BJ (cell line): ENCODE measurements around the gene TSC22D2. TPM values are rescaled to one million over a fixed set of nuclear protein-coding genes. Genes with fewer than 3 reads are reported as not detected.
"Not testable (repeated sequence)": the region's sequence is repeated elsewhere in the genome, so short reads cannot be mapped to it uniquely, and the experiment has no call there.

Experiments
- CTCF ChIA-PET: fragments of 350-600 bp; formaldehyde crosslinking; extraction: SDS; loops from one replicate; lab custom pipeline; 2021; ENCODE audit warnings: antibody characterized with exemption, inconsistent platforms; lab: Yijun Ruan, JAX
- POLR2A ChIA-PET: fragments of 300-600 bp; sonication (Branson Sonifier 250); formaldehyde crosslinking; extraction: SDS; loops from one replicate; lab custom pipeline; 2021; ENCODE audit warnings: antibody characterized with exemption; lab: Charles Lee
- DNase-seq: peaks from one replicate; pipeline ENCODE4 v3.0.0-alpha.2; 2011; ENCODE audit warnings: low read depth
- H3K27me3 ChIP-seq: 2 replicates; pipeline ENCODE4 v1.6.0; 2011; ENCODE audit warnings: low read length; ENCODE audit not compliant: control insufficient read depth, insufficient read depth
- H3K36me3 ChIP-seq: 2 replicates; pipeline ENCODE4 v1.5.1; 2011; ENCODE audit warnings: low read length; ENCODE audit not compliant: control insufficient read depth, insufficient read depth
- H3K4me3 ChIP-seq: 2 replicates; pipeline ENCODE4 v1.5.1; 2011; ENCODE audit warnings: low read depth, mild to moderate bottlenecking, control low read depth, low read length
- polyA plus RNA-seq: library from polyadenylated mRNA; depleted of rRNA; stranded (reverse); fragments of >200 nt; gene quantifications from 2 replicates; pipeline ENCODE4 v1.2.3, GENCODE V29; 2011
- TF ChIP-seq, protein P1 (sequence below): IDR thresholded peaks from 2 replicates; pipeline ENCODE4 v1.5.1; 2011; ENCODE audit warnings: low read depth, mild to moderate bottlenecking, control low read depth, inconsistent platforms, low read length, moderate library complexity; ENCODE audit not compliant: insufficient read depth

The TSC22D2 gene
- polyA plus RNA-seq, 1 experiment: 8.4 TPM

DNA sequence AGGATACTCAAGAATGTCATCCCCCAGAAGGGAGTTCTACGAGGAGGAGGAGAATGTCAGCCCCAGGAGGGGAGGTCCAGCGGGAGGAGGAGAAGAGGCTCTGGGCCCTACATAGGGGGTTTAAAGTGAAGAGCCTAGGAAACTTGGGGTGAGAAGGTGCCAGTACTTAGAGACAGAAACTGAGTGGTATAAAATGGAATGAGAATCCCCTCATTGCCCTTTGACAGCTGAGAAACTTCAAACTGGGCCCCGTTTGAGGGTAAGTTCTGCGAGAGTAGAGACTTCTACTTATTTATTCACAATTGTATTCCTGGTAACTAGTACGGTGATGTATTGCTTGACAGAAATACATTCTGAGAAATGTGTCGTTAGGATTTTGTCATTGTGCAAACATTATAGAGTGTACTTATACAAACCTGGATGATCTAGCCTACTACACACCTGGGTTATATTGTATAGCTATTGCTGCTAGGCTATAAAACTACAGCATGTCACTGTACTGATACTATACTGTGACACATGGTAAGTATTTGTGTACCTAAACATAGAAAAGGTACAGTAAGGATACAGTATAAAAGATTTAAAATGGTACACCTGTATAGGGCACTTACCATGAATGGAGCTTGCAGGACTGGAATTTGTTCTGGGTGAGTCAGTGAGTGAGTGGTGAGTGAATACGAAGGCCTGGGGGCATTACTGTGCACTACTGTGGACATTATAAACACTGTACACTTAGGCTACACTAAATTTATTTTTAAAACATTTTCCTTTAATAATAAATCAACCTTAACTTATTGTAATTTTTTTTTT, 62.0 kb downstream of the TSC22D2 start:
- TF ChIP-seq, protein P1, sequence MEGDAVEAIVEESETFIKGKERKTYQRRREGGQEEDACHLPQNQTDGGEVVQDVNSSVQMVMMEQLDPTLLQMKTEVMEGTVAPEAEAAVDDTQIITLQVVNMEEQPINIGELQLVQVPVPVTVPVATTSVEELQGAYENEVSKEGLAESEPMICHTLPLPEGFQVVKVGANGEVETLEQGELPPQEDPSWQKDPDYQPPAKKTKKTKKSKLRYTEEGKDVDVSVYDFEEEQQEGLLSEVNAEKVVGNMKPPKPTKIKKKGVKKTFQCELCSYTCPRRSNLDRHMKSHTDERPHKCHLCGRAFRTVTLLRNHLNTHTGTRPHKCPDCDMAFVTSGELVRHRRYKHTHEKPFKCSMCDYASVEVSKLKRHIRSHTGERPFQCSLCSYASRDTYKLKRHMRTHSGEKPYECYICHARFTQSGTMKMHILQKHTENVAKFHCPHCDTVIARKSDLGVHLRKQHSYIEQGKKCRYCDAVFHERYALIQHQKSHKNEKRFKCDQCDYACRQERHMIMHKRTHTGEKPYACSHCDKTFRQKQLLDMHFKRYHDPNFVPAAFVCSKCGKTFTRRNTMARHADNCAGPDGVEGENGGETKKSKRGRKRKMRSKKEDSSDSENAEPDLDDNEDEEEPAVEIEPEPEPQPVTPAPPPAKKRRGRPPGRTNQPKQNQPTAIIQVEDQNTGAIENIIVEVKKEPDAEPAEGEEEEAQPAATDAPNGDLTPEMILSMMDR: no peak
- ChIA-PET CTCF (interaction anchor here (1.0 to 1.1 kb wide), 3 partner anchors 8 to 60 kb away, joined by 3 to 4 read pairs (median 4); no protein-coding TSS in a partner anchor), POLR2A (interaction anchor here (0.9 kb wide), 1 partner anchor 13 kb away, joined by 3 read pairs; no protein-coding TSS in a partner anchor)
- H3K4me3 ChIP-seq: no peak overlapping the region
- no peak for DNase-seq
- no peaks in the 10 kb centered on the region for H3K27me3 ChIP-seq
- no peaks in the 10 kb centered on the region for H3K36me3 ChIP-seq

DNA sequence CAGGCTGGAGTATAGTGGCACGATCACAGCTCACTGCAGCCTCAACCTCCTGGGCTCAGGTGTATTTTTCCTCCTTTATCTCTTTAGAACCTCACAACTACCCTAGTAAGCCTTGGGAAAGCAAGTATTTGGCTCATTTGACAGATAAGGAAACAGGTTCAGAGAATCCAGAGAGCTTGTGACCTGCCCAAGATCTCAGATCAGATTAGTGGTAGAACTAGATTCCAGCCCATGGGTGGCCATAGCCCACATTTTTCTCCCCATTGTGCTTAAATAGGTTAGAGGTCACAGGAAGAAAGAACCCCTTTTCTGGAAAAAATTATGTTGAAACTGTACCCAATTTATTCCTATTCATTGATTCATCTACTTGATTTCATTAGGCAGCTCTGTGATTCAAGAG, 64.3 kb downstream of the TSC22D2 start:
- ChIA-PET CTCF (no interaction called here), POLR2A (no interaction called here)
- no peaks in the 10 kb centered on the region for H3K36me3 ChIP-seq
- H3K27me3 ChIP-seq: no peaks in the 10 kb centered on the region
- DNase-seq: no peak
- TF ChIP-seq, protein P1: no peak
- no peak overlapping the region for H3K4me3 ChIP-seq

DNA sequence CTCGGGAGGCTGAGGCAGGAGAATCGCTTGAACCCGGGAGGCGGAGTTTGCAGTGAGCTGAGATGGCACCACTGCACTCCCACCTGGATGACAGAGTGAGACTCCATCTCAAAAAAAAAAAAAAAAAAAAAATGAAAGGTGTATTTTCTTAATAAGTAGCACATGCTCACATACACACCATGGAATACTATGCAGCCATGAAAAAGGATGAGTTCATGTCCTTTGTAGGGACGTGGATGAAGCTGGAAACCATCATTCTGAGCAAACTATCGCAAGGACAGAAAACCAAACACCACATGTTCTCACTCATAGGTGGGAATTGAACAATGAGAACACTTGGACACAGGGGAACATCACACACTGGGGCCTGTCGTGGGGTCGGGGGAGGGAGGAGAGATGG, 65.1 kb downstream of the TSC22D2 start:
- DNase-seq, H3K36me3 ChIP-seq, H3K27me3 ChIP-seq, H3K4me3 ChIP-seq, CTCF ChIA-PET, POLR2A ChIA-PET: not testable (repeated sequence)

DNA sequence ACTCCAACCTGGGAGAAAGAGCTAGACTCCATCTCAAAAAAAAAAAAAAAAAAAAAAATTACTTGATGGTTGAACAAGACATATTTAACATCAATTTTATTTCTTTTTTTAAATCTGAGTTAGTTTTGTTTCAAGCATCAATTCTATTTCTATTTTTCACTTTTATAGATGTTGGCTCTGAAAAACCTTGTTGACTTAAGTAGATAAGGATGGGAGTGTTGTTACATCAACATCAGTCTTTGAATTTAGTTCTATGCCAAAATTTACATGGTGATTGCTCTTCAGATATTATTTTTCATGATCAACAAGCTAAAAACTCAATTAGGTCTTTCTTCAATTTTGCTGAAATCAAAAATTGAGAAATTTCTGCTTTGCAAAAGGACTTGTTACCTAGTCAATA, 71.3 kb downstream of the TSC22D2 start:
- POLR2A ChIA-PET: no interaction called here
- H3K36me3 ChIP-seq: no peaks in the 10 kb centered on the region
- H3K4me3 ChIP-seq: no peak overlapping the region
- TF ChIP-seq, protein P1: no peak
- no peaks in the 10 kb centered on the region for H3K27me3 ChIP-seq
- no peak for DNase-seq
- CTCF ChIA-PET: interaction anchor here (1.6 kb wide), 1 partner anchor 16 kb away, joined by 4 read pairs; no protein-coding TSS in a partner anchor

DNA sequence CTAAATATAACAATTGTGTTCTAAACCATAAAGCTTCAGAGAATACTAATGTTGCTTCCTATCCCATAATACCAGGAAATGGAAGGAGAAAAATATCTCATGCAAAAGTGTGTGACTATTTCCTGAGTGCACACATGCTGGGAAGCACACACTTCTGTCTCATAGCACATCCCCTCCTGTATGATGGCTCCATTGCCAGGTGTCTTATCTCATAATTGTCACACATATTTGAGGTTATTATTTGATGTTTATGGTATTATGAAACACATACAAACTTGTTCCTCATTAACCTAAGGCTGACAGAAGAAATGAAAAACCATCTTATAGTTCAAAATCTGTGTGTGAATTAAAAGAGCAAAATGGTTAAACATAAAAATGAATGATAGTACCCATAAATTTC, 72.8 kb downstream of the TSC22D2 start:
- CTCF ChIA-PET: interaction anchor here (2.7 kb wide), 1 partner anchor 14 kb away, joined by 13 read pairs; no protein-coding TSS in a partner anchor
- no peak for DNase-seq
- POLR2A ChIA-PET: no interaction called here
- Histone ChIP-seq H3K36me3 (no peaks in the 10 kb centered on the region), H3K27me3 (no peaks in the 10 kb centered on the region), H3K4me3 (no peak overlapping the region)
- TF ChIP-seq, protein P1: no peak

DNA sequence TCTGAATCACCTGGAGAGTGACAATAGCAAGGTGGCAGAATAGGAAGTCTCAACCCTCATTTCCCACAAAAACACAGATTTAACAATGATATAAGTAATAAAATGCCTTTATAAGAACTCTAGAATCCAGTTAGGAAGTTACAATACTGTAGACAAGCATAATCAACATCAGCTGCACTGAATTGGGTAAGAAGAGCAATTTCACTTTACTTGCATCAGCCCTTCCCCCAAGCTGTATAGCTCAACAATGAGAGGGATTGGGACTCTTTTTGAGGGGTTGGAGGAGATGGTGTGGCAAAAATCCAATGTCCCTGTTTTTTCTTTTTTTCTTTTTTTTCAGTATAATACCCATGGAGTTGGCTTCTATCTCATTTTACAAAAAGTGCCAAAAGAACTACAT, 75.1 kb downstream of the TSC22D2 start:
- Histone ChIP-seq H3K27me3 (no peaks in the 10 kb centered on the region), H3K4me3 (no peak overlapping the region), H3K36me3 (no peaks in the 10 kb centered on the region)
- TF ChIP-seq, protein P1: no peak
- DNase-seq: no peak
- ChIA-PET POLR2A (no interaction called here), CTCF (interaction anchor here (1.2 kb wide), 1 partner anchor 13 kb away, joined by 3 read pairs; no protein-coding TSS in a partner anchor)
